Aorta (tissue), 5 donors: Measurements from ENCODE around the gene STRN3. TPM values are rescaled to one million over a fixed set of nuclear protein-coding genes. Genes with fewer than 3 reads are reported as not detected.
"Not testable (repeated sequence)": the region's sequence is repeated elsewhere in the genome, so short reads cannot be mapped to it uniquely, and the experiment has no call there.

ENCODE experiments used
- ATAC-seq: fragments of 200-7000 bp; cut with Tn5 transposase; one replicate; pipeline ENCODE4 v1.9.1; 2022; ENCODE audit warnings: moderate library complexity; ENCODE audit not compliant: low FRiP score
- DNase-seq, 2 donors: peaks; one replicate each; pipeline ENCODE4 v3.0.0-alpha.2; 2020
- H3K27ac ChIP-seq, 2 donors: one replicate each; pipeline ENCODE4 v1.5.1; 2013; ENCODE audit warnings: low read length in 2 of 2, mild to moderate bottlenecking in 2 of 2, moderate library complexity in 2 of 2, control low read depth in 1 of 2, inconsistent platforms in 1 of 2, low read depth in 1 of 2
- H3K27me3 ChIP-seq, 2 donors: one replicate each; pipeline ENCODE4 v1.6.1; 2013; ENCODE audit warnings: control low read depth in 1 of 2, low read length in 1 of 2, mild to moderate bottlenecking in 1 of 2, moderate library complexity in 1 of 2; ENCODE audit not compliant: insufficient read depth in 2 of 2, control insufficient read depth in 1 of 2
- H3K36me3 ChIP-seq, 2 donors: one replicate each; pipeline ENCODE4 v1.6.1; 2013; ENCODE audit warnings: control low read depth in 1 of 2, low read length in 1 of 2, mild to moderate bottlenecking in 1 of 2; ENCODE audit not compliant: insufficient read depth in 2 of 2, control insufficient read depth in 1 of 2
- H3K4me1 ChIP-seq, 2 donors: one replicate each; pipeline ENCODE4 v1.6.1; 2013; ENCODE audit warnings: low read length in 2 of 2, control low read depth in 1 of 2, mild to moderate bottlenecking in 1 of 2, moderate library complexity in 1 of 2; ENCODE audit not compliant: insufficient read depth in 2 of 2, control insufficient read depth in 1 of 2
- H3K4me3 ChIP-seq, 2 donors: one replicate each; pipeline ENCODE4 v1.5.1; 2013; ENCODE audit warnings: low read length in 2 of 2, control low read depth in 1 of 2, mild to moderate bottlenecking in 1 of 2
- H3K9me3 ChIP-seq: one replicate; pipeline ENCODE4 v1.6.1; 2013; ENCODE audit warnings: mild to moderate bottlenecking, low read length; ENCODE audit not compliant: control insufficient read depth
- WGBS, 2 donors: extraction: QIAGEN DNeasy Blood & Tissue Kit; methylation state at CpG; one replicate each; pipeline ENCODE4 v1.1.7; 2013; 5-methylcytosine and 5-hydroxymethylcytosine counted together
- intact Hi-C, 2 donors: fragments of 100-400 bp; cut with DNase I; formaldehyde crosslinking; loops; one replicate each; pipeline versions ENCODE4 v1.14.2 to v1.15.0; 2022
- polyA plus RNA-seq, 2 donors: library from polyadenylated mRNA; stranded (reverse); fragments of 200-250 nt; gene quantifications; one replicate each; pipeline ENCODE4 v1.2.3, GENCODE V29; 2013
- total RNA-seq, 2 donors: library from RNA; stranded (reverse); fragmentation: NEBNext Ultra II Directional; extraction: Animal tissue kit (Norgen Biotek cat#: 25700); gene quantifications; one replicate each; pipeline ENCODE4 v1.2.1, GENCODE V29; 2021
- donor health status: healthy with polysubstance abuse.
- donor health status: Bipolar disorder and iron deficiency.
- donor health status: DM: no; HTN: no; CAD: no.
- donor health status: DM: no; HTN: no; CAD: no.
- donor health status: DM: yes; HTN: yes; CAD: no.

The STRN3 gene
- total and polyA plus RNA-seq, 4 donors, result 11.4 to 64.5 (median 32.6) TPM

GRCh38 chr14:31020834-31021575, 5.2 kb downstream of the STRN3 start:
- no peak for ATAC-seq
- no peak overlapping the region for H3K27ac ChIP-seq
- DNase-seq, result no peak
- peaks cover 0 to 2% of the 10 kb centered on the region in 2 donors for H3K4me1 ChIP-seq
- no peaks in the 10 kb centered on the region for H3K9me3 ChIP-seq
- intact Hi-C loops, result no loop called here
- 76 to 85% methylated on average over 8 of the region's 8 CpGs for WGBS, 2 donors
- no peak overlapping the region for H3K4me3 ChIP-seq
- H3K36me3 ChIP-seq, result peaks cover 0 to 2% of the 10 kb centered on the region in 2 donors
- H3K27me3 ChIP-seq, result no peaks in the 10 kb centered on the region

- Histone ChIP-seq H3K36me3 (peaks cover 0 to 2% of the 10 kb centered on the region in 2 donors), H3K9me3 (no peaks in the 10 kb centered on the region), H3K4me3 (no peak overlapping the region), H3K4me1 (peaks cover 2% of the 10 kb centered on the region in 2 donors), H3K27ac (no peak overlapping the region), H3K27me3 (no peaks in the 10 kb centered on the region)
- DNase-seq (no peak), ATAC-seq (no peak)
- intact Hi-C loops, result no loop called here
- 65% methylated on average over 6 of the region's 6 CpGs for WGBS, 2 donors
These were observed 8.0 kb downstream of the STRN3 start for GRCh38 chr14:31018057-31018645.

- ATAC-seq (no peak), DNase-seq (no peak)
- intact Hi-C loops, result no loop called here
These were observed 12.3 kb downstream of the STRN3 start for GRCh38 chr14:31013841-31014240.

GRCh38 chr14:31010935-31011334, 15.2 kb downstream of the STRN3 start:
- DNase-seq, result no peak
- intact Hi-C loops, result no loop called here
- Histone ChIP-seq H3K36me3 (no peaks in the 10 kb centered on the region), H3K4me1 (peaks cover 0 to 2% of the 10 kb centered on the region in 2 donors), H3K4me3 (no peak overlapping the region), H3K27me3 (no peaks in the 10 kb centered on the region), H3K9me3 (no peaks in the 10 kb centered on the region), H3K27ac (no peak overlapping the region)
- 59 to 77% methylated on average over 3 of the region's 3 CpGs for WGBS, 2 donors
- ATAC-seq, result no peak

More at GRCh38 chr14:31013841-31014240, 12.3 kb downstream of the STRN3 start:
- no peak overlapping the region for H3K4me3 ChIP-seq
- H3K4me1 ChIP-seq, result peaks cover 0 to 2% of the 10 kb centered on the region in 2 donors
- H3K27me3 ChIP-seq, result no peaks in the 10 kb centered on the region
- WGBS, 2 donors, result 97 to 98% methylated on average over 4 of the region's 4 CpGs
- no peak overlapping the region for H3K27ac ChIP-seq
- peaks cover 0 to 2% of the 10 kb centered on the region in 2 donors for H3K36me3 ChIP-seq
- H3K9me3 ChIP-seq, result no peaks in the 10 kb centered on the region

- WGBS, 2 donors, result 80 to 89% methylated on average over 3 of the region's 3 CpGs
- no peaks in the 10 kb centered on the region for H3K9me3 ChIP-seq
- ATAC-seq, result no peak
These were observed 16.2 kb downstream of the STRN3 start for GRCh38 chr14:31009836-31010574.

GRCh38 chr14:31006703-31007102, 19.5 kb downstream of the STRN3 start:
- ATAC-seq (no peak), DNase-seq (no peak)
- no peaks in the 10 kb centered on the region for H3K27me3 ChIP-seq
- no peaks in the 10 kb centered on the region for H3K9me3 ChIP-seq
- no peaks in the 10 kb centered on the region for H3K4me1 ChIP-seq
- WGBS, 2 donors, result 96 to 97% methylated on average over 1 of the region's 1 CpG
- no peak overlapping the region for H3K27ac ChIP-seq
- H3K4me3 ChIP-seq, result no peak overlapping the region
- intact Hi-C loops, result no loop called here
- no peaks in the 10 kb centered on the region for H3K36me3 ChIP-seq

More at GRCh38 chr14:31009836-31010574, 16.2 kb downstream of the STRN3 start:
- no peak for DNase-seq
- H3K27me3 ChIP-seq, result no peaks in the 10 kb centered on the region
- H3K36me3 ChIP-seq, result no peaks in the 10 kb centered on the region
- H3K4me3 ChIP-seq, result no peak overlapping the region
- peaks cover 0 to 2% of the 10 kb centered on the region in 2 donors for H3K4me1 ChIP-seq
- no peak overlapping the region for H3K27ac ChIP-seq
- intact Hi-C loops, result no loop called here

- WGBS, 2 donors, result 84 to 95% methylated on average over 6 of the region's 6 CpGs
- DNase-seq, H3K9me3 ChIP-seq, H3K36me3 ChIP-seq, ATAC-seq, H3K4me3 ChIP-seq, intact Hi-C loops, H3K27me3 ChIP-seq, H3K27ac ChIP-seq, H3K4me1 ChIP-seq: not testable (repeated sequence)
These were observed 22.2 kb downstream of the STRN3 start for GRCh38 chr14:31004007-31004406.

- ATAC-seq (no peak), DNase-seq (no peak)
- WGBS, 2 donors, result 97 to 99% methylated on average over 3 of the region's 3 CpGs
- Histone ChIP-seq H3K27ac (no peak overlapping the region), H3K9me3 (peaks cover 1% of the 10 kb centered on the region), H3K27me3 (no peaks in the 10 kb centered on the region), H3K36me3 (no peaks in the 10 kb centered on the region), H3K4me3 (no peak overlapping the region), H3K4me1 (peaks cover 0 to 3% of the 10 kb centered on the region in 2 donors)
- intact Hi-C loops, result no loop called here
These were observed 22.9 kb downstream of the STRN3 start for GRCh38 chr14:31003284-31003683.
